ENCODE measurements around the gene DOCK9.

- TF ChIP-seq, protein P1, sequence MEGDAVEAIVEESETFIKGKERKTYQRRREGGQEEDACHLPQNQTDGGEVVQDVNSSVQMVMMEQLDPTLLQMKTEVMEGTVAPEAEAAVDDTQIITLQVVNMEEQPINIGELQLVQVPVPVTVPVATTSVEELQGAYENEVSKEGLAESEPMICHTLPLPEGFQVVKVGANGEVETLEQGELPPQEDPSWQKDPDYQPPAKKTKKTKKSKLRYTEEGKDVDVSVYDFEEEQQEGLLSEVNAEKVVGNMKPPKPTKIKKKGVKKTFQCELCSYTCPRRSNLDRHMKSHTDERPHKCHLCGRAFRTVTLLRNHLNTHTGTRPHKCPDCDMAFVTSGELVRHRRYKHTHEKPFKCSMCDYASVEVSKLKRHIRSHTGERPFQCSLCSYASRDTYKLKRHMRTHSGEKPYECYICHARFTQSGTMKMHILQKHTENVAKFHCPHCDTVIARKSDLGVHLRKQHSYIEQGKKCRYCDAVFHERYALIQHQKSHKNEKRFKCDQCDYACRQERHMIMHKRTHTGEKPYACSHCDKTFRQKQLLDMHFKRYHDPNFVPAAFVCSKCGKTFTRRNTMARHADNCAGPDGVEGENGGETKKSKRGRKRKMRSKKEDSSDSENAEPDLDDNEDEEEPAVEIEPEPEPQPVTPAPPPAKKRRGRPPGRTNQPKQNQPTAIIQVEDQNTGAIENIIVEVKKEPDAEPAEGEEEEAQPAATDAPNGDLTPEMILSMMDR (conservative IDR thresholded peaks at IDR 0.05 in 1 of 2, IDR thresholded peaks at IDR 0.05 in 1 of 2; ENCODE audit: extremely low read depth in 1 of 2, insufficient read depth in 1 of 2, low read depth in 1 of 2, low read length in 2 of 2): no peak
- no peak for TF ChIP-seq EZH2 (IDR thresholded peaks at IDR 0.05; ENCODE audit: borderline replicate concordance, low read length)
These were observed 27.1 kb upstream of the DOCK9 start for GRCh38 chr13:99004978-99005377.

Measured in mammary epithelial cell (primary cell).